ENCODE measurements around the gene KIF13A. TPM values are rescaled to one million over a fixed set of nuclear protein-coding genes. Genes with fewer than 3 reads are reported as not detected.

Gene KIF13A
- total RNA-seq, 1 donor from 2014 or later, result not detected

DNA sequence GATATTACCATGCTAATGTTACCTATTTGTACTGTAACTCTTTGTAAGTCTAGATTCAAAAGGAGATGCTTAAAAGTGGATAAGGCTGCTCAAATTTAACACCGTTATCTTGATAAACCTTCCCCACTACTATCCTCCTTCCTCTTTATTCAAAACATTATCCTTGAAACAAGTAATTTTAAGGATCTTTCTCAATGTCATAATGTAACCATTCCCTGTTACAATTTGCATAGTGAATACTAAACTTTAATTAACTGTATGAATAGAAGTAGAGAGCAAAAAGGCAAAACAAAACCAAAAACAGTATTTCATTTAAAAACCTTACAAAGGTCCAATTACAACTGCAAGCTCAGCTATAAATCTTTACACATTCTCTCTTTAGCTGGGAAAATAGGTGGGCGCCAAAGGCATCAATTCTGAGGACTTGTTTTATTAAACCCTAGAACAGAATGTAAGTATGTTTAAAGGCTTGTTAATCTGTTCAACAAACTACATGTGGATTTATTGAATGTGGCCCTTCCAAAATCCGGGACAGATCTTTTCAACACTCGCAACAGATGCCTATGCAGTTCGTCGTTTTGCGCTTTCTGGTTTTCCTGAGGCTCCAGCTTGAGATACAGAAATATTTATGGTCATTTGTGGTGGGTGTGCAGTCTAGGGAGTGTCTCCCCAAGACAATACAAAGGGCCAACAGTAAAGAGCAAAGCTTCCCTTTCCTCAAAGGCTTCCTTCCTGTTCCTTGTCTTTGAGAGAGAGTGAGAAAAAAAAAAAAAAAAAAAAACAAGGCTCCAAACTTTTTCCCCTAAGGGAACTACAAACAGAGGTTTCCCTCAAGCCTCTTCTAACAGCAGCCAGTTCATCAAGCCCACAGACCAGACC is 15.1 kb downstream of the KIF13A start:
- H3K36me3 Mint-ChIP-seq (ENCODE audit: low read depth), result no peaks in the 10 kb centered on the region

DNA sequence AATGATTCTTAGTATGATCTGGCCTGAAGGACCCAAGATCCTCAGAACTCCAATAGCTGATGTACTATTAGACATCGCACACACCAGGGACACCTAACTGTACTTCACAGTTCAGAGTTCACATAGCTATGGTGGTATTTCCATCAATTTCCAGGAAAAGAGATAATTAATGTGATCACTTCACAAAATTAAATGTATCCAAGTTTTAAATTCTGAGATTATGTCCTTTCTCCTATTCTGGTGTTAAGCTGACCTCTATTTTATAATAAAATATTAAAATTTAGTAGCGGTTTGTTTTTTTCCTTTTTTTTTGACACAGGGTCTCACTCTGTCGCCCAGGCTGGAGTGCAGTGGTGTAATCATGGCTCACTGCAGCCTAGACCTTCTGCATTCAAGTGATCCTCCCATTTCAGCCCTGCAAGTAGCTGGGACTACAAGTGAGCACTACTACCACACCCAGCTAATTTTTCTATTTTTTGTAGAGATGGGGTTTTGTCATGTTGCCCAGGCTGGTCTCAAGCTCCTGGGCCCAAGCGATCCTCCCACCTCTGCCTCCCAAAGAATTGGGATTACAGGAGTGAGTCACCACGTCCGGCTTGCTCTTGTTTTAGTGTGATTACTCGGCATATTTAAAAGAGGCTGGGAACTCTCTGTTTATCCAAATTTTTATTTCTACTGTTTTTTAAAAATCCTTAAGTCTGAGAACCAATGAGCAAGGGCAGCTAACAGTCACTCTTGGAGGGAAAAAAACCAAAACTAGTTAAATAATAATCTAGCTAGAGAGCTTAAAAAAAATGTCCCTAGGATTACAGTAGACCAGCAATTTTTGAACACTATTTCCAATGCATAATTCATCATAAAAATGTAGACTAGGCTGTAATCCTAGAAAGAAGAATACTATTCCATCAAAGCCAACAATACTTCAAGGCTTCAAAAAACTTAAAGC is 16.0 kb downstream of the KIF13A start:
- H3K4me3 Mint-ChIP-seq, result no peak overlapping the region
- H3K36me3 Mint-ChIP-seq (ENCODE audit: low read depth), result no peaks in the 10 kb centered on the region
- no peak overlapping the region for H3K27ac Mint-ChIP-seq
- H3K9me3 Mint-ChIP-seq, result no peaks in the 10 kb centered on the region
- DNase-seq (ENCODE audit: low spot score), result no peak
- no peaks in the 10 kb centered on the region for H3K4me1 Mint-ChIP-seq (ENCODE audit: low read depth)
- intact Hi-C loops (cut with micrococcal nuclease), result no loop called here
- H3K27me3 Mint-ChIP-seq (ENCODE audit: insufficient read depth), result peaks cover 9% of the 10 kb centered on the region

More for the DNA sequence above, 15.1 kb downstream of the KIF13A start:
- Mint-ChIP-seq H3K4me1 (ENCODE audit: low read depth) (no peaks in the 10 kb centered on the region), H3K9me3 (no peaks in the 10 kb centered on the region), H3K4me3 (no peak overlapping the region), H3K27ac (no peak overlapping the region), H3K27me3 (ENCODE audit: insufficient read depth) (peaks cover 6% of the 10 kb centered on the region)
- intact Hi-C loops (cut with micrococcal nuclease), result no loop called here
- DNase-seq (ENCODE audit: low spot score), result no peak

- Mint-ChIP-seq H3K4me3 (no peak overlapping the region), H3K27ac (no peak overlapping the region), H3K36me3 (ENCODE audit: low read depth) (no peaks in the 10 kb centered on the region), H3K9me3 (no peaks in the 10 kb centered on the region), H3K4me1 (ENCODE audit: low read depth) (no peaks in the 10 kb centered on the region), H3K27me3 (ENCODE audit: insufficient read depth) (peaks cover 9% of the 10 kb centered on the region)
- intact Hi-C loops (cut with micrococcal nuclease), result no loop called here
- no peak for DNase-seq (ENCODE audit: low spot score)
Measured at GRCh38 chr6:17968876-17969275, 18.6 kb downstream of the KIF13A start.

- no peaks in the 10 kb centered on the region for H3K9me3 Mint-ChIP-seq
- H3K4me1 Mint-ChIP-seq (ENCODE audit: low read depth), result no peaks in the 10 kb centered on the region
- H3K27me3 Mint-ChIP-seq (ENCODE audit: insufficient read depth), result peaks cover 9% of the 10 kb centered on the region
- intact Hi-C loops (cut with micrococcal nuclease), result no loop called here
- H3K36me3 Mint-ChIP-seq (ENCODE audit: low read depth), result no peaks in the 10 kb centered on the region
- no peak overlapping the region for H3K27ac Mint-ChIP-seq
- no peak overlapping the region for H3K4me3 Mint-ChIP-seq
- no peak for DNase-seq (ENCODE audit: low spot score)
Measured at GRCh38 chr6:17967668-17968518, 19.5 kb downstream of the KIF13A start.

DNA sequence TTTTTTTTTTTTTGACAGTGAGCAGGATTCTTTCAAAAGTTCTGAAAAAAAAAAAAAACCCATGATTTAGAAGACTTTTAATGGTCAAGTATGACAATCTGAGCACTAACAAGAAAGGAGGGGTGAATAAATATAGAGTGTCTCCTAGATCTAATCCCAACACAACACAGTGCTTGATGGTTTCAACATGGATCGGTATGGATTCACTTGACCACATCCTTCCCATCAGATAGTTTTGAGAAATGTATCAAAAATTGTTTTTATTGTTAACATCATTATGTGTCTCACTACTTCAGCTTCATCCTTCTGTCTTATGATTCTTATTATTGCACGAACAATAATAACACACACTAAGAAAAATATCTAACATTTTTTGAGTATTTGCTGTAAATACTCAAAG is 21.0 kb downstream of the KIF13A start:
- intact Hi-C loops (cut with micrococcal nuclease), result no loop called here
- H3K27ac Mint-ChIP-seq, result no peak overlapping the region
- H3K36me3 Mint-ChIP-seq (ENCODE audit: low read depth), result no peaks in the 10 kb centered on the region
- H3K4me1 Mint-ChIP-seq (ENCODE audit: low read depth), result no peaks in the 10 kb centered on the region
- H3K4me3 Mint-ChIP-seq, result no peak overlapping the region
- H3K27me3 Mint-ChIP-seq (ENCODE audit: insufficient read depth), result peaks cover 8% of the 10 kb centered on the region
- H3K9me3 Mint-ChIP-seq, result no peaks in the 10 kb centered on the region
- no peak for DNase-seq (ENCODE audit: low spot score)

- Mint-ChIP-seq H3K27ac (no peak overlapping the region), H3K4me3 (no peak overlapping the region), H3K4me1 (ENCODE audit: low read depth) (no peaks in the 10 kb centered on the region), H3K27me3 (ENCODE audit: insufficient read depth) (peaks cover 9% of the 10 kb centered on the region), H3K9me3 (no peaks in the 10 kb centered on the region), H3K36me3 (ENCODE audit: low read depth) (no peaks in the 10 kb centered on the region)
- intact Hi-C loops (cut with micrococcal nuclease), result no loop called here
- DNase-seq (ENCODE audit: low spot score), result no peak
Measured at GRCh38 chr6:17965397-17965796, 22.0 kb downstream of the KIF13A start.

DNA sequence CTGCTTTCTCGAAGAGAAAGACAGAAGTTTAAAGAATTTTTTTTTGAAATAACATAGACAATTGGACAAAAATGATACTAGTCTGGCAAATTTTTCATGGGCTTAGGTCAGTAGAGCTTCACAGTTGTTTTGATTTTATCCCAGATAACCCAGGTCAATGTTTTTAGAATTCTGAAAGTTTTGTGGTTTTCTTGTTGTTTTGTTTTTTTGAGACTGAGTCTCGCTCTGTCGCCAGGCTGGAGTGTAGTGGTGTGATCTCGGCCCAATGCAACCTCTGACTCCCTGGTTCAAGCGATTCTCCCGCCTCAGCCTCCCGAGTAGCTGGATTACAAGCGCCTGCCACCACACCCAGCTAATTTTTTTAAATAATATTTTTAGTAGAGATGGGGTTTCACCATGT is 22.8 kb downstream of the KIF13A start:
- Mint-ChIP-seq H3K36me3 (ENCODE audit: low read depth) (no peaks in the 10 kb centered on the region), H3K27me3 (ENCODE audit: insufficient read depth) (peaks cover 10% of the 10 kb centered on the region), H3K4me3 (no peak overlapping the region), H3K9me3 (no peaks in the 10 kb centered on the region), H3K4me1 (ENCODE audit: low read depth) (no peaks in the 10 kb centered on the region), H3K27ac (no peak overlapping the region)
- no peak for DNase-seq (ENCODE audit: low spot score)
- intact Hi-C loops (cut with micrococcal nuclease), result no loop called here

GRCh38 chr6:17962436-17963031 is 24.9 kb downstream of the KIF13A start:
- intact Hi-C loops (cut with micrococcal nuclease), result no loop called here
- DNase-seq (ENCODE audit: low spot score), result no peak
- H3K27me3 Mint-ChIP-seq (ENCODE audit: insufficient read depth), result peaks cover 7% of the 10 kb centered on the region
- H3K27ac Mint-ChIP-seq, result no peak overlapping the region
- H3K36me3 Mint-ChIP-seq (ENCODE audit: low read depth), result no peaks in the 10 kb centered on the region
- H3K4me3 Mint-ChIP-seq, result no peak overlapping the region
- H3K9me3 Mint-ChIP-seq, result no peaks in the 10 kb centered on the region
- peaks cover 5% of the 10 kb centered on the region for H3K4me1 Mint-ChIP-seq (ENCODE audit: low read depth)

- H3K4me1 Mint-ChIP-seq (ENCODE audit: low read depth), result peaks cover 8% of the 10 kb centered on the region
- H3K9me3 Mint-ChIP-seq, result no peaks in the 10 kb centered on the region
- DNase-seq (ENCODE audit: low spot score), result no peak
- no peaks in the 10 kb centered on the region for H3K36me3 Mint-ChIP-seq (ENCODE audit: low read depth)
- H3K4me3 Mint-ChIP-seq, result no peak overlapping the region
- H3K27me3 Mint-ChIP-seq (ENCODE audit: insufficient read depth), result peaks cover 11% of the 10 kb centered on the region
- intact Hi-C loops (cut with micrococcal nuclease), result no loop called here
- H3K27ac Mint-ChIP-seq, result no peak overlapping the region
Measured at GRCh38 chr6:17959302-17959701, 28.1 kb downstream of the KIF13A start.

DNA sequence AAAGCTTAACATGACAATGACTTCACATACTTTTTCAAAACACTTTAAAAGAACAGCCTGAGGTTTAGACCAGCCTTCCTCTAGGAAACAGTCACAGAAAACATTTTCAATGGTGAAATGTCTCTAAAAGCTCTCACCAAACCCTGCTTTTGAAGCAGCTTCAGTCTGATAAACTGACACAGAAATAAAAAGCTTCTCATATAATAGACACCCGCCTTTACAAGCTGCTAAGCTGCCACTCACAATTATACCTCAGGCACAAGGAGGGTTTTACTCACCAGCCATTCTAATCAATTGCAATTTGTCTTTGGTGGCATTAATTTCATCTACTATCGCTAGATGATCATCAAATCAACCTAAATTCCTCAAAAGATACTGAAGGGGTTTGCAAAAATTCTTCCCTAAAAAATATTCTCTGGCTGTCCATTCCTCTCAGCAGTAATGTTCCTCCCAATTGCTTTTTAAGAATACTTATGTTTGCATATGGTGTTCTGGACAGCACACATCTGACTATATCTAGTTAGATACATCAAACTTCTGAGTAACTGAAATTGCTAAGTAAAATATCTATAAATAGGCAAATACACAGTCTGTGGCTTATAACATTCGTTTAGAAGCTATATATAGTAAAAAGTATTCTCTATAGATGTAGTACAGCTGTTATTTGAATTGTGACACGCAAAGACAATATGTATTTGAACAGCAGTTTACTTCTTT is 29.4 kb downstream of the KIF13A start:
- intact Hi-C loops (cut with micrococcal nuclease), result no loop called here
- no peaks in the 10 kb centered on the region for H3K9me3 Mint-ChIP-seq
- peaks cover 8% of the 10 kb centered on the region for H3K4me1 Mint-ChIP-seq (ENCODE audit: low read depth)

GRCh38 chr6:17957498-17957897 is 29.9 kb downstream of the KIF13A start:
- Mint-ChIP-seq H3K36me3 (ENCODE audit: low read depth) (no peaks in the 10 kb centered on the region), H3K4me1 (ENCODE audit: low read depth) (peaks cover 8% of the 10 kb centered on the region), H3K27ac (no peak overlapping the region), H3K4me3 (no peak overlapping the region), H3K27me3 (ENCODE audit: insufficient read depth) (peaks cover 11% of the 10 kb centered on the region), H3K9me3 (no peaks in the 10 kb centered on the region)
- intact Hi-C loops (cut with micrococcal nuclease), result no loop called here
- no peak for DNase-seq (ENCODE audit: low spot score)

More for the DNA sequence above, 29.4 kb downstream of the KIF13A start:
- H3K4me3 Mint-ChIP-seq, result no peak overlapping the region
- H3K36me3 Mint-ChIP-seq (ENCODE audit: low read depth), result no peaks in the 10 kb centered on the region
- DNase-seq (ENCODE audit: low spot score), result no peak
- peaks cover 11% of the 10 kb centered on the region for H3K27me3 Mint-ChIP-seq (ENCODE audit: insufficient read depth)
- H3K27ac Mint-ChIP-seq, result no peak overlapping the region

GRCh38 chr6:17957086-17957485 is 30.3 kb downstream of the KIF13A start:
- H3K4me1 Mint-ChIP-seq (ENCODE audit: low read depth), result peaks cover 8% of the 10 kb centered on the region
- no peak overlapping the region for H3K27ac Mint-ChIP-seq
- H3K27me3 Mint-ChIP-seq (ENCODE audit: insufficient read depth), result peaks cover 9% of the 10 kb centered on the region
- intact Hi-C loops (cut with micrococcal nuclease), result no loop called here
- no peak overlapping the region for H3K4me3 Mint-ChIP-seq
- DNase-seq (ENCODE audit: low spot score), result no peak
- no peaks in the 10 kb centered on the region for H3K36me3 Mint-ChIP-seq (ENCODE audit: low read depth)
- no peaks in the 10 kb centered on the region for H3K9me3 Mint-ChIP-seq
